Pancreas (tissue), 10 donors: ENCODE measurements around the gene COLGALT1. TPM values are rescaled to one million over a fixed set of nuclear protein-coding genes. Genes with fewer than 3 reads are reported as not detected.
"Not testable (repeated sequence)": the region's sequence is repeated elsewhere in the genome, so short reads cannot be mapped to it uniquely, and the experiment has no call there.

ENCODE experiments used
- ATAC-seq, 4 donors: fragments of 200-7000 bp; cut with Tn5 transposase; one replicate each; pipeline versions ENCODE4 v1.8.0 to v1.9.1; 2020; ENCODE audit warnings: mild to moderate bottlenecking in 4 of 4, moderate library complexity in 4 of 4
- DNase-seq, 6 donors: peaks; one replicate each; pipeline ENCODE4 v3.0.0-alpha.2; 2020
- FAIRE-seq: peaks from 2 replicates; lab custom pipeline; 2012; peaks lifted over from hg19 to GRCh38; lab: Jason Lieb, UNC
- H3K27ac ChIP-seq, 4 donors: fragments of 200-600 bp; sonication (generic); 1 replicate in 3 of 4; 2 replicates in 1 of 4; pipeline versions ENCODE4 v1.5.0 to v1.8.0; 2020
- H3K27me3 ChIP-seq, 4 donors: fragments of 200-600 bp; one replicate each; pipeline ENCODE4 v1.8.0; 2021
- H3K36me3 ChIP-seq, 3 donors: fragments of 200-600 bp; sonication (generic) in 1 of 3; one replicate each; pipeline versions ENCODE4 v1.5.0 to v1.8.0; 2020 to 2021
- H3K4me1 ChIP-seq, 3 donors: fragments of 200-600 bp; one replicate each; pipeline ENCODE4 v1.8.0; 2021
- H3K4me3 ChIP-seq, 4 donors: fragments of 200-600 bp; sonication (generic) in 2 of 4; one replicate each; pipeline versions ENCODE4 v1.5.0 to v1.8.0; 2020 to 2021
- H3K9me3 ChIP-seq, 4 donors: fragments of 200-600 bp; one replicate each; pipeline ENCODE4 v1.8.0; 2021
- WGBS, 2 donors: extraction: QIAGEN DNeasy Blood & Tissue Kit; methylation state at CpG; one replicate each; pipeline ENCODE4 v1.1.7; 2013; 5-methylcytosine and 5-hydroxymethylcytosine counted together
- intact Hi-C, 3 donors: fragments of 100-400 bp; cut with DNase I; formaldehyde crosslinking; loops; one replicate each; pipeline versions ENCODE4 v1.11.1 to v1.14.2; 2022
- polyA plus RNA-seq, 2 donors: library from polyadenylated mRNA; stranded (reverse); fragments of 200-250 nt; gene quantifications; one replicate each; pipeline ENCODE4 v1.2.3, GENCODE V29; 2013
- total RNA-seq, 6 donors: library from RNA; stranded (reverse); fragmentation: NEBNext Ultra II Directional in 4 of 6; extraction: Animal tissue kit (Norgen Biotek cat#: 25700) in 4 of 6; gene quantifications; one replicate each; pipeline versions ENCODE4 v1.2.1 to v1.2.4, GENCODE V29; 2021 to 2023
- TF ChIP-seq, protein P1 (sequence below), 4 donors: fragments of 200-600 bp; sonication (generic) in 3 of 4; IDR thresholded peaks; one replicate each; pipeline versions ENCODE4 v1.5.0 to v1.8.0; 2021; ENCODE audit warnings: antibody characterized with exemption in 4 of 4
- donor health status: healthy with polysubstance abuse.
- donor health status: DM: no; HTN: no; CAD: no; lungs with moderate emphysema.
- donor health status: DM: no; HTN: no; CAD: no.
- donor health status: control.
- donor health status: control.
- donor health status: Bipolar disorder and iron deficiency.
- donor health status: DM: yes; HTN: yes; CAD: no.
- donor health status: DM: no; HTN: no; CAD: no.
- donor health status: DM: no; HTN: no; CAD: no.
- donor health status: DM: yes; HTN: yes; CAD: no.

Gene COLGALT1
- 10 to 100 TPM; 13.5 to 50.6 (median 19.5) TPM for total RNA-seq
- polyA plus RNA-seq = 10 to 100 TPM; 27.6 to 34.4 TPM

GRCh38 chr19:17555480-17555928 is at the start of gene COLGALT1:
COLGALT1 (plus strand) TSS chr19:17555649; CDS start chr19:17555714, 65 bp downstream.
- peaks cover 0 to 9% (median 0%) of the 10 kb centered on the region in 3 donors for H3K4me1 ChIP-seq
- H3K9me3 ChIP-seq = no peaks in the 10 kb centered on the region
- ATAC-seq (peak; percentile 96 to 100 (median 98)), DNase-seq (peak; percentile 96 to 99 (median 98)), FAIRE-seq (no peak)
- H3K36me3 ChIP-seq = peaks cover 0 to 8% (median 4%) of the 10 kb centered on the region in 3 donors
- TF ChIP-seq, protein P1, sequence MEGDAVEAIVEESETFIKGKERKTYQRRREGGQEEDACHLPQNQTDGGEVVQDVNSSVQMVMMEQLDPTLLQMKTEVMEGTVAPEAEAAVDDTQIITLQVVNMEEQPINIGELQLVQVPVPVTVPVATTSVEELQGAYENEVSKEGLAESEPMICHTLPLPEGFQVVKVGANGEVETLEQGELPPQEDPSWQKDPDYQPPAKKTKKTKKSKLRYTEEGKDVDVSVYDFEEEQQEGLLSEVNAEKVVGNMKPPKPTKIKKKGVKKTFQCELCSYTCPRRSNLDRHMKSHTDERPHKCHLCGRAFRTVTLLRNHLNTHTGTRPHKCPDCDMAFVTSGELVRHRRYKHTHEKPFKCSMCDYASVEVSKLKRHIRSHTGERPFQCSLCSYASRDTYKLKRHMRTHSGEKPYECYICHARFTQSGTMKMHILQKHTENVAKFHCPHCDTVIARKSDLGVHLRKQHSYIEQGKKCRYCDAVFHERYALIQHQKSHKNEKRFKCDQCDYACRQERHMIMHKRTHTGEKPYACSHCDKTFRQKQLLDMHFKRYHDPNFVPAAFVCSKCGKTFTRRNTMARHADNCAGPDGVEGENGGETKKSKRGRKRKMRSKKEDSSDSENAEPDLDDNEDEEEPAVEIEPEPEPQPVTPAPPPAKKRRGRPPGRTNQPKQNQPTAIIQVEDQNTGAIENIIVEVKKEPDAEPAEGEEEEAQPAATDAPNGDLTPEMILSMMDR (IDR thresholded peaks at IDR 0.05) = no peak
- WGBS, 2 donors = 0 to 1% methylated on average over 50 to 64 of the region's 64 CpGs
- H3K4me3 ChIP-seq = peak within 1 kb of the TSS; percentile 89 to 99 (median 96)
- H3K27ac ChIP-seq = peak within 1 kb of the TSS in 3 of 4 donors; percentile 50 to 67 (median 60)
- intact Hi-C loops = no loop called here
- H3K27me3 ChIP-seq = no peaks in the 10 kb centered on the region

- TF ChIP-seq, protein P1 (IDR thresholded peaks at IDR 0.05) = no peak
- Histone ChIP-seq H3K9me3 (no peaks in the 10 kb centered on the region), H3K27me3 (no peaks in the 10 kb centered on the region), H3K36me3 (no peaks in the 10 kb centered on the region), H3K27ac (no peak overlapping the region), H3K4me1 (peaks cover 7 to 16% (median 10%) of the 10 kb centered on the region in 3 donors), H3K4me3 (no peak overlapping the region)
- DNase-seq = no peak
- FAIRE-seq = no peak
- no peak for ATAC-seq
- 72 to 77% methylated on average over 9 of the region's 9 CpGs for WGBS, 2 donors
- intact Hi-C loops = no loop called here
These were observed 48.7 kb upstream of the COLGALT1 start for GRCh38 chr19:17506745-17507144.

DNA sequence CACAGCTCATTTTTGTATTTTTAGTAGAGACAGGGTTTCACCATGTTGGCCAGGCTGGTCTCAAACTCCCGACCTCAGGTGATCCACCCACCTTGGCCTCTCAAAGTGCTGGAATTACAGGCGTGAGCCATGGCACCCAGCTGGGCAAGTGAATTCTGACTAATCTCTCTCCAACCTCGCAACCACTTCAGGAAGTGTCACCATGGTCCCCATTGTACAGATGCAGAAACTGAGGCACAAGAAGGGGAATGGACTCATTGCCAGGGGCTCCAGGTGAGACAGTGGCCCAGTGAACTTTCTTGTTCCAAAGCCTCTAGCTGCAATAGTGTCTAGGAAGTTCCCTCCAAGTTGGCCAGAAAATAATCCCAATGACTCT is 46.9 kb upstream of the COLGALT1 start:
- DNase-seq, H3K9me3 ChIP-seq, ATAC-seq, intact Hi-C loops, H3K27ac ChIP-seq, FAIRE-seq, H3K36me3 ChIP-seq, H3K4me3 ChIP-seq, H3K27me3 ChIP-seq: not testable (repeated sequence)
- WGBS, 2 donors = 83 to 95% methylated on average over 3 of the region's 3 CpGs
- peaks cover 10 to 21% (median 10%) of the 10 kb centered on the region in 3 donors for H3K4me1 ChIP-seq

- no peaks in the 10 kb centered on the region for H3K36me3 ChIP-seq
- DNase-seq (no peak), ATAC-seq (no peak), FAIRE-seq (no peak)
- peaks cover 10 to 21% (median 10%) of the 10 kb centered on the region in 3 donors for H3K4me1 ChIP-seq
- intact Hi-C loops = no loop called here
- TF ChIP-seq, protein P1 (IDR thresholded peaks at IDR 0.05) = no peak
- H3K27ac ChIP-seq = peak overlapping the region in 1 of 4 donors; percentile 97
- H3K9me3 ChIP-seq = no peaks in the 10 kb centered on the region
- no peaks in the 10 kb centered on the region for H3K27me3 ChIP-seq
- H3K4me3 ChIP-seq = peak overlapping the region; percentile 60 to 99 (median 72)
- WGBS, 2 donors = 45 to 46% methylated on average over 13 of the region's 13 CpGs
These were observed 45.0 kb upstream of the COLGALT1 start for GRCh38 chr19:17510220-17510993.

GRCh38 chr19:17511724-17512573 is 43.5 kb upstream of the COLGALT1 start:
- TF ChIP-seq, protein P1 (IDR thresholded peaks at IDR 0.05) = no peak
- Histone ChIP-seq H3K27me3 (no peaks in the 10 kb centered on the region), H3K36me3 (no peaks in the 10 kb centered on the region), H3K27ac (peak overlapping the region; percentile 93 to 97 (median 94)), H3K9me3 (no peaks in the 10 kb centered on the region), H3K4me1 (peaks cover 10 to 21% (median 10%) of the 10 kb centered on the region in 3 donors), H3K4me3 (peak overlapping the region; percentile 60 to 99 (median 72))
- FAIRE-seq (no peak), DNase-seq (peak; percentile 86 to 96 (median 89)), ATAC-seq (peak; percentile 84 to 87 (median 86))
- WGBS, 2 donors = 1% methylated on average over 74 to 82 of the region's 82 CpGs
- intact Hi-C loops = no loop called here
